ENCODE results near the gene AMPH.
A peak's percentile ranks its signal among the peaks of the same experiment; 100 is the strongest.
"Not testable (repeated sequence)": the region's sequence is repeated elsewhere in the genome, so short reads cannot be mapped to it uniquely, and the experiment has no call there.

The AMPH gene

DNA sequence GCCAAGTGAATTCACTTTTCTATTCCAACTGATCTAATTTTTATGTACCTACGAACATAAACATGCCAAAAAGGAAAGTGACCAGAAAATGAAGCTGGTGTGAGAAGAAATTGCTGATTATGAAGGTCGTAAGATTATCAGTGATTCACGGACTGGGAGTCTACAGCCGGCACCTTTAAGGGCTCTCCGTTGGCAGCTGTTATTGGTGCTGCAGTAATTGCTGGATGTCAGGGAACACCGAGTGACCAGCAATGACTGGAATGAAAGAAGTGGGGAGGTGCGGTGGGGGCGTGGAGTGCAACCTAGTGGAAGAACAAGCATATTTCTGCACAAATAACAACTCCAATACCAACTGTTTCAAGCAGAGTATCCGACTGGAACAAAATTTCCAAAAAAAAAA lies 247.9 kb downstream of the AMPH start:
- DNase-seq = no peak

GRCh38 chr7:38382684-38383083 lies 248.5 kb downstream of the AMPH start:
- DNase-seq = no peak

DNA sequence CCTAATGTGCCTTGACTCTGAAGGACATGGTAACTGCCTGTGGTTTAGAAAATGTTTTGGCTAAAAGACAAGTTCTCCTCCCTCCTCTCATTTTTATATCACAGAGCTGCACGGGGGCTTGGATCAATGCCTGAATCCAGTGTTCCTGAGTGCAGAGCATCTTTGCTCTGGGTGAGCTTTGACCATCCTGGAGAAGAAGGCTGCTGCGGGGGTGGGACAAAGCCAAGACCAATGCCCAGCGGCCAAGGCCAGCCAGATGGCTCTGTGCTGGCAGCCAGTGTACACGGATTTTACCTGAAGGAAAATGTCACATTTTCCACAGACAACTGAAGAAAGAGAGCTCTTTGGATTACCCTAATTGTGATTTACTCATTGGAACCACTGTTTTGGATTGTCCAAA lies 255.7 kb downstream of the AMPH start:
- DNase-seq = no peak

DNA sequence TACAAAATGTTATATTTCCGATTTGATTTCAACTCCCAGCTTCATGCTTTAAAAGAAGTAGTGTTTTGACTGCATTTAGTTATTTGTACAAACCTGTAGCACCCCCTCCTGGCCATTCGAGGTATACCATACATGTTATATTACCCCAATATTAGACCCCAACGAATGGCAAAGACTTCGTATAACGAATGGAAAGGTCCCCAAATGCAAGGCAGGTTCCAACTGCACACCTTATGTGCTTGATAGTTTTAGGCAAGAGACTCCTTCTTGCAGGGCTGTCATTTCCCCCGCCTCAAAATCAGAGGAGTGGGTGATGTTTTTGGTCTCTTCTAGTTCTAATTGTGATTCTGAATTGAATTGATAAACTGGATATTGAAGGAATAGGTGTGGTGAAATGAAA lies 256.7 kb downstream of the AMPH start:
- peak; percentile 69 for DNase-seq

DNA sequence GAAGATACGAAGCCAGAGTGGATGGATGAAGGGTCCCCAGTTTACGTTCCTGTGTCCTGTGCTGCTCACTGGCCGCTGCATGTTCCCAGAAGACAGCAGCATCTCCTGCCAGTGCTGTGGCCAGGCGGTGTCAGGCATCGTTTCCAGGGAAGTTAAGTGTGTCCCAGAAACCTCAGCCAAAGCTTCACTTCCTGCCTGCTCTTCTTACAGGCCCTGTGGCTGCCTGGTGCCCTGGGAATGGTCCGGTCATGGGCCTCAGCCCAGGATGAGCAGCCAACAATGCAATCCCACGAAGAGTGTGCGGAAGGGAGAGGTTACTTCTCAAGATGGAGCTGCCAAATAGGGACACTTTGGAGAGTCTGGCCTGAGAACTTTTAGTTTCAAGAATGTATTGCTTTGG lies 258.0 kb downstream of the AMPH start:
- DNase-seq = no peak

DNA sequence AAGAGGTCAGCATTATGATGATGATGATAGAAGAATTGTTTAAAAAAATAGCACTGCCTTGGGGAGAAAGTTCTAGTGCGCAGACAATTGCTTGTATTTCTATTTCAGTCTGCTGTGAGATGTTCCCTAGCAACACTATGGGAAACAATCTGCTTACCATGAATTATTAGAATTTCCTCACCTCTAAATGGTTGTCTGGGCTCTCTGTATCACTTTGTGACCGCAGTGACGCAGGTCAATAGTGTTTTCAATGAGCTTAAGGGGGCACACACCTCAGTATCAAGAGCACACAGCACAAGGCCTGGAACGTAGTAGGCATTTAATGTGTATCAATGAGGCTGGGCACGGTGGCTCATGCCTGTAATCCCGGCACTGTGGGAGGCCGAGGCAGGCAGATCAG lies 258.9 kb downstream of the AMPH start:
- no peak for DNase-seq

- DNase-seq = peak; percentile 85
Measured at GRCh38 chr7:38369816-38370493, 261.2 kb downstream of the AMPH start.

DNA sequence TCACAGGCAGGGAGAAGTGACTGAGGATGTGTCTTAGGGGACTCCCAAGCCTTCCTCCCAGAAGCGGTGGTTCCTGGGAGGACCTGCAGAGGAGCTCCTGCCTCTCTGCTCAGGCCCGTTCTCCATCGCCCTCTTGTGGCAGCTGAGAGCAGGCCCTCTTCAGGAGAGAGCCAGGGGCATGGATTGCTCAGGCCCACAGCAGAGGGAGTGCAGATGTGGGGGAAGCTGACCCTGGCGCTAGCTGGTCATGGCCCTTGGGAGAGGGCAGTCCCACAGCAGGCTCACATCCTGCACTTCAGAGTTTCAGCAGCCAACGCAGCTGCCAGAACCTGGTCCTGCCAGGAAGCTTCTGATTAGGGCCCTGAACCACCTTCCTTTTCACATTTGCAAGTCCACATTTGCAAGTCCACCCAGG lies 263.0 kb downstream of the AMPH start:
- peak; percentile 78 for DNase-seq

DNA sequence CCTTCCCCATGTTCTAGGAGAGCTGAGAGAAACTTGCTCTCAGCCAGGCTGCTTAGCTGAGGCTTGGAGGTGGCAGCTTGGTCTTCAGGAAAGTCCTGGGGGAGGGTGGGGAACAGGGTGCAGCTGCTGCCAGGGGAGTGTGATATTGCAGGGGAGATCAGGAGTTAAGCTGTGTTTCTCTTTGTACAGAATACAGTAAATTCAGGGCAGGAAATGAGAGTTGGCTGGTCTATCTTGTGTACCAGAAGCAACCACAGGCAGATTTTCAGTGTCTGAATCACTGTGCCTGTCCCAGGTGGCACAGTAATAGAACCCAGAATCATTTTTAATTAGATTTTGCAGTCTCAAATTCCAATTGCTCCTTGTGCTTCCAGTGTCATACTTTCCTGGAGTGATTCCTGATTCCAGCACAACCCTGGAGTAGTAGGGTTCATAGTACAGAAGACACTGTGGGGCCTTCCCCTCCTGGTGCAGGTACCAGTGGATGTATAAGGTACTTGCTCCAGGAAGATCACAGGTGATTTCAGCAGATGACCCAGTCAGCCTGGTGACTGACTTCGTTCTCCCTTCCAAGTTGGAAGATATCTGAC lies 263.8 kb downstream of the AMPH start:
- no peak for DNase-seq

GRCh38 chr7:38363379-38363778 lies 267.8 kb downstream of the AMPH start:
- DNase-seq = peak; percentile 74

GRCh38 chr7:38362611-38363237 lies 268.4 kb downstream of the AMPH start:
- DNase-seq = peak; percentile 49

- DNase-seq = no peak
Measured at GRCh38 chr7:38360776-38361175, 270.4 kb downstream of the AMPH start.

DNA sequence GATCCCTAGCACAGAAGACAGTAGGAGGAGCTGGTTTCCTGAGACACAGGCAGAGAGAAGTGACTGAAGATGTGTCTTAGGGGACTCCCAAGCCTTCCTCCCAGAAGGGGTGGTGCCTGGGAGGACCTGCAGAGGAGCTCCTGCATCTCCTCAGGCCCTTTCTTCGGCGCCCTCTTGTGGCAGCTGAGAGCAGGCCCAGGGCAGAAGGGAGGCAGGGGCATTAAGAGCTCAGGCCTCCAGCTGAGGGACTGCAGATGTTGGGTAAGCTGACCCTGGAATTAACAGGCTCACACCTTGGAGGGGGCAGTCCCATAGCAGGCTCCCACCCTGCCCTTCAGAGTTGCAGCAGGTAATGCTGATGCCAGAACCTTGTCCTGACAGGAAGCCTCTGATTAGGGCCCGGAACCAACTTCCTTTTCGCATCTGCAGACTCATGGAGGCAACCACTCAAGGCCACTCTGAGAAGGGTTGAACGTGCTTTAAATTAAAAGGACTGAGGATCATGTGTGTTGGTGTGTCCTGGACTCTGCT lies 272.0 kb downstream of the AMPH start:
- DNase-seq = peak; percentile 74

DNA sequence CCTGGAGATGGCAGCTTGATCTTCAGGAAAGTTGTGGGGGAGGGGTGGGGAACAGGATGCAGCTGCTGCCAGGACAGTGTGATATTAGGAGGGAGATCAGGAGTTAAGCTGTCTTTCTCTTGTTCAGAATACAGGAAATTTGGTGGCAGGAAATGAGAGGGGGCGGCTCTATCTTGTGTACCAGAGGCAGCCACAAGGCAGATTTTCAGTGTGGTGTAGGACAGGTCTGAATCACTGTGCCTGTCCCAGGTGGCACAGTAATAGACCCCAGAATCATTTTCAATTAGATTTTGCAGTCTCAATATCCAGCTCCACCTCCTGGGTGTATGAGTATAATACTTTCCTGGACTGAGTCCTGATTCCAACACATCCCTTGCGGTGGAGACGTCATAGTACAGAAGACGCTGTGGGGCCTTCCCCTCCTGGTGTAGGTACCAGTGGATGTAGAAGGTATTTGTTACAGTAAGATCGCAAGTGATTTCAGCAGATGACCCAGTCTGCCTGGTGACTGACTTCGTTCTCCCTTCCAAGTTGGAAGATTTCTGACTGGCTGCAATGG lies 272.8 kb downstream of the AMPH start:
- peak; percentile 38 for DNase-seq

- peak; percentile 61 for DNase-seq
Measured at GRCh38 chr7:38354271-38354851, 276.8 kb downstream of the AMPH start.

GRCh38 chr7:38353431-38353881 lies 277.7 kb downstream of the AMPH start:
- peak; percentile 44 for DNase-seq

DNA sequence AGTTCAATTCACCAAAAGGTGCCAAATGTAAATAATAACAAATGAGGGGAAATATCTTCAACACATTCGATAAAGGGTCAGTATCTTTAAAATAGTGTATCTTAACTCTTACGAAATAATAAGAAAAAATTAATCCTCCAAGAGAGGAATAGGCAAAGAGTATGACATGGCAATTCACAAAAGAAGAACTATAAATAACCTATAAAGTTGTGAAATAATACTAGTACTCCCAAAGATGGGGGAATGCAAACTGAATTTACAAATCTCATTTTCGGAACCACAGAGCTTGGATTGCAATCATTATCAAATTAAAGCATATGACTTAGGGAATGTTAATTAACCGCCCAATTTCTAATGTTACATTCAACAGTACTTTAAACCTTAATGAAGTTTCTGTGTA lies 279.6 kb downstream of the AMPH start:
- DNase-seq = no peak

DNA sequence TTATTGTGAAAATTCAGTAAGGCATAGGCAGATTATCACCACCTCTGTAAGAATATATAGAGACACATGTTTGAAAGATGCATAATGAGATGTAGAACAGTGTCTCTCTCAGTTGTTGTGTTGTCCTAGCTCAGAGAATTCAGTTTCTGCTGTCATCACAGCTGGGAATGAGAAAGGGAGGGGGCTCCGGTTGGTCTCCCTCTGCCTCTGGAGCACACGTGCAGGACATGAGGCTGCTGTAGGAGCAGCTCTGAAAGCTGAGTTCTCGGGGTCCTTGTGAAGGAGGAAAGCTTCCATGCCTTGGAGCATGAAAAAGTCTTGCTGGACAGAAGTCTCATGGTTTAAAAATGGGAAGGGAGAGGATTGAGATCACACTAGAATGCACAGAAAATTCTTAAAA lies 280.4 kb downstream of the AMPH start:
- not testable (repeated sequence) for DNase-seq

DNA sequence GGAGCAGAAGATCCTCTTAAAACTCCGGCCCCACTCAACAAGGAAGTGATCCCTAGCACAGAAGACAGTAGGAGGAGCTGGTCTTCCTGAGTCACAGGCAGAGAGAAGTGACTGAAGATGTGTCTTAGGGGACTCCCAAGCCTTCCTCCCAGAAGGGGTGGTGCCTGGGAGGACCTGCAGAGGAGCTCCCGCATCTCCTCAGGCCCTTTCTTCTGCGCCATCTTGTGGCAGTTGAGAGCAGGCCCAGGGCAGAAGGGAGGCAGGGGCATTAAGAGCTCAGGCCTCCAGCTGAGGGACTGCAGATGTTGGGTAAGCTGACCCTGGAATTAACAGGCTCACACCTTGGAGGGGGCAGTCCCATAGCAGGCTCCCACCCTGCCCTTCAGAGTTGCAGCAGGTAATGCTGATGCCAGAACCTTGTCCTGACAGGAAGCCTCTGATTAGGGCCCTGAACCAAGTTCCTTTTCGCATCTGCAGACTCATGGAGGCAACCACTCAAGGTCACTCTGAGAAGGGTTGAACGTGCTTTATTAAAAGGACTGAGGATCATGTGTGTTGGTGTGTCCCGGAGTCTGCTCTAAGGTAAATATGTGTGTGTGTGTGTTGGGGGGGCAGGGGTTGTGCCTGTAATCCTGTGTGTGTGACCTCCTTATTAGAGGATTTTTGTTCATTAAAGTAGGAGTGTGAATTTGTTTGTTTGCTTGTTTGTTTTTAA lies 281.1 kb downstream of the AMPH start:
- DNase-seq = peak; percentile 55

DNA sequence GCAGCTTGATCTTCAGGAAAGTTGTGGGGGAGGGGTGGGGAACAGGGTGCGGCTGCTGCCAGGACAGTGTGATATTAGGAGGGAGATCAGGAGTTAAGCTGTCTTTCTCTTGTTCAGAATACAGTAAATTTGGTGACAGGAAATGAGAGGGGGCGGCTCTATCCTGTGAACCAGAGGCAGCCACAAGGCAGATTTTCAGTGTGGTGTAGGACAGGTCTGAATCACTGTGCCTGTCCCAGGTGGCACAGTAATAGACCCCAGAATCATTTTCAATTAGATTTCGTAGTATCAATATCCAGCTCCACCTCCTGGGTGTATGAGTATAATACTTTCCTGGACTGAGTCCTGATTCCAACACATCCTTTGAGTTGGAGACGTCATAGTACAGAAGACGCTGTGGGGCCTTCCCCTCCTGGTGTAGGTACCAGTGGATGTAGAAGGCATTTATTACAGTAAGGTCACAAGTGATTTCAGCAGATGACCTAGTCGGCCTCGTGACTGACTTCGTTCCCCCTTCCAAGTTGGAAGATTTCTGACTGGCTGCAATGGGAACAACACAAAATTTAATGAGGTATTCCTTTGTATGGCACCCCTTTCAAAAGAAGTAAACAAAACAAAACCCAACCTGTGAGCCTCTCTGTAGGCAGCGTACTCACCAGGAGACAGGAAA lies 281.9 kb downstream of the AMPH start:
- DNase-seq = not testable (repeated sequence)

GRCh38 chr7:38345299-38346172 lies 285.6 kb downstream of the AMPH start:
- DNase-seq = peak; percentile 41

All from activated CD8-positive, alpha-beta memory T cell treated with anti-CD3 and anti-CD28 coated beads, Interleukin-2, amount 50 U/mL, for 4 hours (primary cell).